GM19193 (cell line): Measurements from ENCODE around the gene FGF1.

Experiments used
- POLR2A ChIP-seq: IDR thresholded peaks from 4 replicates; pipeline ENCODE4 v1.6.1; 2011; ENCODE audit not compliant: insufficient read depth, insufficient read length; ENCODE audit errors: extremely low read depth

The FGF1 gene

DNA sequence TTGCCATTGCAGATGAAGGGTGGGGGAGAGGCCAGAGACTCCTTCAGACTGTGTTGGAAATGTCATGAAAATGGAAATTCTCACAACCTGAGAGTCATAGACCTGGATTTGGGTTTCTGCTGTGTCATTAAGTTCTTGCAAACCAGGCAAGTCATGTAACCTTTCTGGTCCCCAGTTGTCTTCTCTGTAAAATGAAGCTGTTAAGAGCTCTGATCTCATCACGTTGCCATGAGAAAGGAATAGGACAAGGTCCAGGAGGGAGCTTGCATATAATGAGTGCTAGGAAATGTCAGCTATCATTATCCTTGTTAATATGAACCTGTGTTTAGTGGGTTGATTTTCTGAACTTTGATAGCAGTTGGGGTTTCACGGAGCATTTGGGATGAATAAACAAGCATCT, 59.1 kb downstream of the FGF1 start:
- TF ChIP-seq POLR2A = no peak

DNA sequence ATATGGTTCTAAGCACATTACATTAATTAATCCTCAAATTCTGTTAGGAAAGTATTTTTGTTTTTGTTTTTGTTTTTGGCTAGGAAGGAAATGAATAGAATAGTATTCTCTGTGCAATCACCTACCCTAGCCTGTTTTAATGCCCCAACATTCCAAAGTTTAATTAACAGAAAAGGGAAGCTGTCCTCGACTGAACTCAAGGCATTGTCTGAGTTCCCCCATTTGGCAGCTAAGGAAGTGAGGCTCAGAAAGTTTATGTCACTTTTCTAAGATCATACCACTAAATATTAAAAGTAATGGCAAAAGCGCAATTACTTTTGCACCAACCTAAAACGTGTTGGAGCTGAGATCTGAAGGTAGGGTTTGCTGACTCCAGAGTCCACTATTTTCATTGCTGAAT, 59.8 kb downstream of the FGF1 start:
- TF ChIP-seq POLR2A = no peak

DNA sequence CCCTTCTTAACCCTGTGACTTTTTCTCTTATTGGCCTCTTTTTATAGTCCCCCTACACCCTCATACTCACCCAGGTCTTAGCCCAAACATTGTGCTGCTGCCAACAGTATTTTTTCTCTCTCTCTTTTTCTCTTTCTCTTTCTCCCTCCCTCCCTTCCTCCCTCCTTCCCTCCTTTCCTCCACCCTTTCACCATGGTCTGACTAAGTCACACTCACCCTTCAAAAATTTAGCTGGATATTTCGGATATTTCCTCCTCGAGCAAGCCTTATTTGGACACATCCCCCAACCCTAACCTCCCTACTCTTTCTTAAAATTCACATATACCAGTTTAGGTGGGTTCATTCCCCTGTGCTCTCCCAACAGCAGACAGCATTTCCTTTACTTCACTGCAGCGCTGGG, 64.7 kb downstream of the FGF1 start:
- TF ChIP-seq POLR2A = no peak

DNA sequence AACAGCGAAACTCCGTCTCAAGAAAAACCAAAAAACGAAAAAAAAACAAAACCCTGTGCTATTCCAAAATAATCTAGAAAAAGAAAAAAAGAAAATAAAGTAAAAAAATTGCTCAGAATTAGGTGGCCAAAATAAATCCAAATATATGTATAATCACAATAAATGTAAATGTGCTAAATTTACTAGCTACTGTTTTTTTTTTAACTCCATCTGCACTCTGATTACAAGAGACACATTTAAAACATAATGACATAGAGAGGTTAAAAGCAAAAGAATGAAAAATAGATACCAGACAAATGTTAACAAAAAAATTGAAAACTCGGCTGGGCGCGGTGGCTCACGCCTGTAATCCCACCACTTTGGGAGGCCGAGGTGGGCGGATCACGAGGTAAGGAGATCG, 66.1 kb downstream of the FGF1 start:
- TF ChIP-seq POLR2A = no peak

DNA sequence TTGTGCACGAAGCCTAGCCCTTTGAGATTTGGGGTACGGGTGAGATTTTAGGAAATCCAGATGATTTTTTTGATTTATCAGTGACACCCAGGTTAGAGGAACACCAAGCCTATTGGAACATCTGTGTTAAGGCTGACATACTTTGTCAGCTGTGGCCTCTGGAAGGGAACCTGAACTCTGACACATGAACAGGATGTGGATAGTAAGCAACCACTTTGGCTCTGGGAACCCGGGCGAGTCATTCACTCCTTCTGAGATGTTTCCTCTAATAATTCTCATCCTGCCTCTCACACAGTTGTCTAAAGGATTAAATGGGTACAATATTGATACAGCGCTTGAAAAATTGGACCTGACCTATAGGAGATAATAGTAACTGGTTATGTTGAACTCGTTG, 67.8 kb downstream of the FGF1 start:
- no peak for TF ChIP-seq POLR2A

DNA sequence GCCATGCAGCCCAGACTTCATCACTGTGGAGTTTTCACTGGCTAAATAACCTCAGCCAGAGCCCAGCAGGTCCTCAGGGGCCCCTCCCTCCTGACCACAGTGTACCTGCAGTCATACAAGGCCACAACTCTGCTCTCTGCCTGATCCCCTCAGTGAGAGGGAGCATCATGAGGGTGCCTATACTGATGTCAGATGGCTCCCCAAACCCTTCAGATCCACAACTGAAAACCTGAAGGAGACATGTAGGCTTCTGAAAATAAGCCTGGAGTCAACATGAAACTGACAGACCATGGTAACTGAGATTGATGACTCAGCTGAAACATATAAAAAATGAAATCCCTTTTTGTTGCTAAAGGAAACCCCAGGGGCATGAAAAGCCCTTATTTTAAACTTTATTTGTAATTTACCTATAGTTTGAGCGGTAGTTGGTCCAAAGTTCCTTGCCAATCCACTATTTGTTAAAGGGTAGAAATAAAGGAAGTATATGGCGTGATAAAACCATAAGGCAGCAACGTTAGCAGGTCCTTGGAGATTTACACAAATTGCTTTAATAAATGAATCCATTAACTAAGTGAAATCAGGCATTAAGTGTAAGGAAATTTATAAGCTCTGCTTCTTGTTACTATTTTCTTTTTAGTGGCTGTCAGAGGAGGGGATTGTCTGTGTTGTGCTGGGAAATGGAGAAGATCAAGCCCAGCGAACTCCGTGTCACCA, 68.3 kb downstream of the FGF1 start:
- TF ChIP-seq POLR2A = no peak

DNA sequence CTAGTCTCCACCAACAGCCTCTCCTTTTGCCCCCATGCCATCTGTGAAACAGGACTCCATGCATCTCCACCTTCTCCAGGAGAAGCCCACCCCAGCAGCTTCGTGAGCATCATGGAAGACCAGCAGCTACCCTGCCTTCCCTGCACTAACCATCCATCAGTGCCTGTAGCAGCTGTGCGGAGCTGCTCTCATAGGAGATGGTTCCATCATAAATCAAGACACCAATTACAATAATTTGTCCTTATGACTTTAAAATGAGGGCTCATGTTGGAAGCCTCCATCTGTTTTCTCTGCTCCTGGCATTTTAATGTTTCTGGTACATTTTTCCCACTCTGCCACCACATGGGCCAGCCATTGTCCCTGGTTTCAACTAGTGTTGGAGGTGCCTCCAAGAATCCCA, 69.9 kb downstream of the FGF1 start:
- no peak for TF ChIP-seq POLR2A

DNA sequence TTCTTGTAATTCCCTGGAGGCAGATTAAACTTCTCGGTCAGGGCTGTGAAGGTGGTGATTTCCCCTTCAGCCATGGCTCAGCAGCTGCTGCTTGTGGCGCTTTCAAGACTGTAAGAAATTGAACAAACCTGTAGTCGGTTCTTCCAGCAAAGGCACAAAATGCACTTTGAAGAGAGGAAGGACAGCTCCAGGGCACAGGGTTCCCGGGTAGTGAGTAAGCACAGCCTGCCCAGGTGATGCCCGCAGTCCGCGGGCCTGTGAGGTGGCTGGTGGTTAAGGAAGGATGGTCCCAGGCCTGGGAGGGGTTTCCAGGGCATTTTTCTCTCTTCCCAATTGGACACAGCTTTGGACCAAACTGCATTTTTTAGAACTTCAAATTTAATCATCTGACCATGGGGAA, 71.8 kb downstream of the FGF1 start:
- TF ChIP-seq POLR2A = no peak

DNA sequence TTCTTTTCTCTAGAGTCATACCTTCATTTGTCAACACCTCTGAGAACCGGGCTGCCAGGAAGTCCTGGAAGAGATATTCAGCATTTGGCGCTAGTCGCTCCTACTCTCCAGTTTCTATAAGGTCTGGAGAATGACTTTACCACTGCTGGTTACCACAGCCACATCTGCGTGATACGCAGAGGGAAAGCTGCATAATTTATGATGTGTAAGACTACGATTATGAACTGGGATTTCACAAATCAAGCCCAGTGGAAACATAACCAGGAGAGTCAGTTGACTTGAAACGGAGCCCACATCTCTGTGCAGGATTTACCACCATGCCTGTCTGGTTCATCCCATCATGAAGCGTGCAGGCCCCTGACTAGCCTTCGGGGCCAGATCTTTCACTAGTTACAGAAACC, 72.6 kb downstream of the FGF1 start:
- no peak for TF ChIP-seq POLR2A

DNA sequence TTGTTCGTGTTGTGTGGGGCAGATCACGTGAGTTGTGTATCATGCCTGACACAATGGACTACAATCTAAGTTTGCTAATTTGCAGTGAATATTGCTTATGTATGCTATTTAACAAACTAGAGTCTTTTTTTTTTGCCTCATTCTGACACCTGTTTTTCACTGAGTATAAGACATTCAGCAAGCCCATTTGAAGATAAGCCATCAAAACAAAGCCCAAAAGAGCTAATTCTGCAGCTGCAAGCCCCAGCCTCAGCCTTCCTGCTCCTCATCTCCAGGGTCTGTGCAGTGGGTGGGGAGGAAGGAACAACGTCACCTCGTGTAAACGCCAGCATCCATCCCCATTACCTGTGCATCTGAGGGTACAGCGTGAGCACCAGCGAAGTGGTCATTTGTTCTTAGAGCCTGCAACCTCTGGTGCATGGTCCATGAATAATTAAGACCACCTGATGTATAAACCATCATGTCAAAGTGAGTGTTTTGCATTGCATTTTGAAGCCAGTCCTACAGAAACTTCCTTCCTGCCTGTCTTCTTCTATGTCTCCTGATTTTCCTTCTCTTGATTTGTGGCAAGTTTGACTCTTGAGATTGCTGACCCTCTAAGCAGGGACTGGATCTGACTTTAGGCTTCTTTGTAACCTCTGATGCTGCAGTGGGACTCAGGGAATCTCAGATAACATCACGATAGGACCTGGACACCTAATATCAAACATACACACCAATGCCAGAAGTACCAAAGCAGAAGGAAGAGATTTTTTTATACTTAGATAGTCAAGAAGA, 73.2 kb downstream of the FGF1 start:
- TF ChIP-seq POLR2A = no peak

DNA sequence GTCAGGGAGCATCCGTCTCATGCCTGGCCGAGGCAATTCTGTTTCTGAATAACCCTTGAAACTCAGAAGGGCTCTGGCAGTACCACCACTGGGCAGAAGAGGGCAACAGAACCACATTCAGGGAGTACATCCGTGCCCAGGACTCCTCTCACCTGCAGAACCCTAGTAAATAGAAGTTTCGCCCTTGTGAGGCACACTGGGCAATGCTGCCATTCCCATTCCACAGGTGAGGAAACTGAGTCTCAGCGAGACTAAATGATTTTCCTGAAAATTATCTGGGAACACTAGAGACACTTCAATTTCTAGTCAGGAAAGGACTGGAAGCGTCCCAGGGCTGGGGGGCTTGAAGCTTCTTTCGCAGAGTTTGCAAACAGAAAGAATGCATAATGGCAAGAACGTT, 74.7 kb downstream of the FGF1 start:
- no peak for TF ChIP-seq POLR2A

DNA sequence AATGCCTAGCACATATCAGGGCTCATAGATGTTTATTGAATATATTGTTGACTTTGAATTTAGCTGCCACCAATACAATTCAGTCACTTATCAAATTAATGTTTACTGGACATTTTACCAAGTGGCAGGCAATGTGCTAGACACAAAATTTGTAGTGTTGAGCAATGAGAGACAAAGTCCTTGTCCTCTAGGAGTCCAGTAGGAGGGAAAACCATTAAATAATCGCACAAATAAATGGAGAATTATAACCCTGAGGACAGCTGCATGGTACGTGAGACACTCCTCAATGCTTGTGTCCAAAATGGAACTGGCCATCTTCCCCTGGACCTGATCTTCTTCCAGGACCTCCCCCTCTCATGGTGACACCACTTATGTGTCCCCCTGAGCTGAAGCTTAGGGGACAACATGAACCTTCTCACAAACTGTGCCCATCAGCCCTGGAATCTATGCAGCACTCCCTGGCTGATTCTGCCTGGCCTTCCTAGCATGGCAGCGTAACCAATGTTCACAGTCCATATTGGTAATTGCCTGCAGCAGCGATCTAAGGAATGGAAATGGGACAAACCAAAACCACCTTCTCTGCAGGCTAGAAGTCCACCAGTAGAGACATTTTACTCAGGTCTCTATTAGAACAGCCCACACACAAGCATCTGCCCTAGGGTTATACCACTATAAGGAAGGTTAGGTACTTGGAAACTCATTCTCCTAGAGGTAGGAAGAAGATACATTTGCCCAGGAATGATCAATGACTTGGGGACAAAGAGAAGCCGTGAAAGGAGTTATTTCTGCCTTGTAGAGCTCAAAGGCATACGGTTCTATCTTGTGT, 75.5 kb downstream of the FGF1 start:
- no peak for TF ChIP-seq POLR2A

DNA sequence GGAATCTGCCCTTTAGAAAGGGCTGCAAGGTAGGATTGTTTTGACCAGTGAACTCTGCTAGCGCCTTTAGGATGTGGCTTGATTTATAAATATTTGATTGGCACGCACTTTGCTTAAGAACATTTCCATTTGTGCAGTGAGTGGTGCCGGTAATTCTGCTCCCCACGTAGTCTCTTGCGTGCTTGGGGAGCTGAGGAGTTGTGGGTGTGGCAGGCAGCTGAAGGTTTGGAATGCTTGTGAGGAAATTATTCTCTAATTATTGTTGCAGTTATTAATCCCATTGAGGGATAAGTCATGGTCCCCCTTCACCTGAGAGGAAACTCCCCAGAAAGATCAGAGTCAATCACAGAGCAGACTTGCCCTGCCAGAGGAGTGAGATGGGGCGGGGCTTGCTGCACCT, 76.7 kb downstream of the FGF1 start:
- no peak for TF ChIP-seq POLR2A

DNA sequence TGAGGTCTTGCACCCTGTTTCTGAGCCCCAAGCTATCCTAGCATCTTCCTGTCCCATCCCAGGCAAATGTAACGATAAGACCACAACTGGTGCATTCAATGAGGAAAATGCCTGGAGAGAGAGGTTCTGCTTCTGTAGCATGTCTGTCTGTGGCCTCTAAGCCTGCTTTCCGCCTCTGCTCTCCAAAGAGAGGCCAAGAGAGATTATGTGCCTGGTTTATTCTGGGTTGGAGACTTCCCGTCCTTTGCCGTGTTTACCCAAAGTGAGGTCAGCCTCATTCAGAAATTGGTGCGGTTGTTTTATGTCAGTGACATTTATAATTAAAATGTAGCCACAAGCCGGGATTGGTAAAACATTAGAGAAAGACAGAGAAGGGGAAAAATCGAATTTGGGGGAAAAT, 77.8 kb downstream of the FGF1 start:
- no peak for TF ChIP-seq POLR2A

DNA sequence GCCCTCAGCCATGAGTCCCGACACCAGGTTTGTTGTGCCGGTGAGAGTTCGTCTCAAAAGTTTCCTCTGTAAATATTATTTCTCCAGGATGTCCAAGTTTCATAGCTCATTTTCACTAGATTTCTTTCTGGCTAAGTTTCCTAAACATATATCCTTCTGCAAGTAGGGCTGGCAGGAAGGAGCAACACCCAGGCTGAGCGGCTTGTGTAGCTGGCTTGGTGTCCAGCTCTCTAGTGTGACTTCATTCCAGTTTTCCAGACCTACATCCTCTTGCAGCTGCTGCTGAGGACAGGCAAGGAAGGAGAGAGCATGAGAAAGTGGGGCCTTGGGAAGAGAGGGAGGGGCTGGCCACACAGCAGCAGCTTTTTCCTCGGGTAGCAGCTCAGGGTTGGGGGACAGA, 80.3 kb downstream of the FGF1 start:
- no peak for TF ChIP-seq POLR2A
